ENCODE measurements around the gene SENP1.
A peak's percentile ranks its signal among the peaks of the same experiment; 100 is the strongest.

SENP1 gene

DNA sequence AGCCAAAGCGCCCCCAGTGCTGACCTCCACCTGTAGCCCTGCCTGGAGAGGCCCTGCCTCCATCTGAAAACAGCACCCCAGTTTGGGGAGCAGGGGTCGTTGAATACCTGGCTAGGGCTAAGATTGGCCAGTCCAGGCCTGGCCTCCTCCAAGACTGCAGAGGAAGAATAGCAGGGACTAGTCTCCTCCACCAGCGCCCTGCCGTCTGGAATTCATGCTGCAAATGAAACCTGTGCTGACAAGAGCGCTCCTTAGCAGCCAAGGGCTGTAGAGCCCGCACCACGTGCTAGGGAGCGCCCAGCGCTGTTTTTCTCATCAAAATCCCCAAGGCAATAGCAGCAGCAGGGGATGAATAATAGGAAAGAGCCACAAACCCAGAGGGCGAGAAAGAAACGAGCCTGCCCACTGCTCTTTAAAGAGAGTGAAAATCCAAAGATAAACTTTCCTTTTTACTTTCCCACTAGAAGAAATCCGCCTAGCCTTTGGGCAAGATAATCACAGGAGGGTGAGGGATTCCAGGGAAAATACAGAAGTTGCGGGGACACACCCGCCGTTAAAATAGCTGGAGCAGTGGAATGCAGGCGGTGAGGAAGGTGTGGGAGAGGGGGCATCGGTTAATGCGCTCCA, 104.9 kb downstream of the SENP1 start:
- DNase-seq (ENCODE audit: low read depth), result peak; percentile 75

DNA sequence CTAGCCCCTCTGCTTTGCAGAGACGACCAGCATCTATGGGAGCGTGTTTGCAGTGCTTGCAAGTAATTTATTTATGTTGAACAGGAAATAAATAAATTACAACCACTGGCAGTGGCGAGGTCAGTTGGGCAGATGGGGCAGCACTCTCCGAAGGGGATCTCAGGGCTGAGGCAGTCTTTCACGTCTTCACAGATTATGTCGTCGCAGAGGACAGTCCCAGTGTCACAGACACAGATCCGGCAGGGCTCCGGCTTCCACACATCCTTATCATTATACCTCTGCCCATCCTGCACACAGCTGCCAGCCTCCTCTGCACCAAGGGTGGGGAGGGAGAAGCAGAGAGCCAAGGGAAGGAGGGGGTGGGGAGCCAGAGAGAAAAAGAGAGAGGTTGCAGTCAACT, 106.1 kb downstream of the SENP1 start:
- DNase-seq (ENCODE audit: low read depth), result no peak

DNA sequence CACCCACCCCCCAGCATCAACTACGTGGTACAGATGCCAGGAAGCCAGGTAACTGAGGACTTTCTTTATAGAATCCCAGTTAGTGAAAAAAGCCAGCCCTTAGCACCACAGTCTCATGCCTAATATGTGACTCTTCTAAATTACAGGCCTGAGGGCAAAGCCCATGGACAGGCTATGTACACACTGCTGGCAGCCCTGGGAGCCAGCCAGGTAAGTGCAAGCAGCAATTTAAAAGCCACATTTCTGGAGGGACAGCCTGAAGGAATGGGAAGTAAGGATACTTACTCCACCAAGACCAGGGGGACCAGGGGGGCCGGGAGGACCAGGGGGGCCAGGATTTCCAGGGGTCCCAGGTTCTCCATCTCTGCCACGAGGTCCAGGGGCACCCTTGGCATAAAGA, 108.6 kb downstream of the SENP1 start:
- no peak for DNase-seq (ENCODE audit: low read depth)

DNA sequence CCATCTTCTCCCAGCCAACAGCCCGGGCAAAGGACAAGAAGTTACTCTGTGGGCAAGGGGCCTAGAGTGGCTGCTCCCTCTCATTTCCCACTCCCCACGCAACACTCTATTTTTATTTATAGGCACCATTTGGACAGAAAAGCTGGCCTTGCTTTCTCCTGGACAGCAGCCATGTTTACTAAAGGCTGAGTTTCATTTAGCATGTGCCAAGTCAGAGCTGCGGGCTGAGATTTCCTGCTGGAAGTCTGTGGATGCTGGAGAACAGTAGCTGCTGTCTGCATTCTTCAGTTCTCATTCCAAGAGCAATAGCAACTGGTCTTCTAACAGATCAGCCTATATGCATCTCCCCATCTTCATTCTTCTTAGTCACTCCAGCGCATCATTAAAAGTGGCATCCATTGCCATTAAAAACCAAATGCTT, 109.9 kb downstream of the SENP1 start:
- DNase-seq (ENCODE audit: low read depth), result peak; percentile 90

DNA sequence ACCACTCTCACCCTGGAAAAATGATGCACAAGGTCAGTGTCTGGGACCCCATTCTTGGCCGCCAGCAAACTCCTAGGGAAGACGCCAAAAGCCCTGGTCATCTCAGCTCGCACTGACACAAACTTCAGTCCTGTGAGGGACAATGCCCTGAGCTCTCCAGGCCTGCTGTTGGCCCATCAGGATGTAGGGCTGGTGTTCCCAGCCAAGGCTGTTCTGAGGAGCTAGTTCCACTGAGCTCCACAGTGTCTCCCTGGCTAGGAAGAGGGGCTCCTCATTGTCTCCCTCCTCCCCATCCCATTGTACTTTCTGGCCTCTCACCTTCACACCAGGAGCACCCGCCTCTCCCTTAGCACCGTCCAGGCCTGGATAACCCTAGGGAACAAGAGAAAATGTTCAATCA, 112.4 kb downstream of the SENP1 start:
- DNase-seq (ENCODE audit: low read depth), result no peak
